ENCODE results near the gene HLA-A. TPM values are rescaled to one million over a fixed set of nuclear protein-coding genes. Genes with fewer than 3 reads are reported as not detected.

HLA-A gene
- 100 to 1,000 TPM; 327 to 617 (median 473) TPM for total RNA-seq

DNA sequence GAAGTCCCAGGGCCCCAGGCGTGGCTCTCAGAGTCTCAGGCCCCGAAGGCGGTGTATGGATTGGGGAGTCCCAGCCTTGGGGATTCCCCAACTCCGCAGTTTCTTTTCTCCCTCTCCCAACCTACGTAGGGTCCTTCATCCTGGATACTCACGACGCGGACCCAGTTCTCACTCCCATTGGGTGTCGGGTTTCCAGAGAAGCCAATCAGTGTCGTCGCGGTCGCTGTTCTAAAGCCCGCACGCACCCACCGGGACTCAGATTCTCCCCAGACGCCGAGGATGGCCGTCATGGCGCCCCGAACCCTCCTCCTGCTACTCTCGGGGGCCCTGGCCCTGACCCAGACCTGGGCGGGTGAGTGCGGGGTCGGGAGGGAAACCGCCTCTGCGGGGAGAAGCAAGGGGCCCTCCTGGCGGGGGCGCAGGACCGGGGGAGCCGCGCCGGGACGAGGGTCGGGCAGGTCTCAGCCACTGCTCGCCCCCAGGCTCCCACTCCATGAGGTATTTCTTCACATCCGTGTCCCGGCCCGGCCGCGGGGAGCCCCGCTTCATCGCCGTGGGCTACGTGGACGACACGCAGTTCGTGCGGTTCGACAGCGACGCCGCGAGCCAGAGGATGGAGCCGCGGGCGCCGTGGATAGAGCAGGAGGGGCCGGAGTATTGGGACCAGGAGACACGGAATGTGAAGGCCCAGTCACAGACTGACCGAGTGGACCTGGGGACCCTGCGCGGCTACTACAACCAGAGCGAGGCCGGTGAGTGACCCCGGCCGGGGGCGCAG is at the start of gene HLA-A:
HLA-A (plus strand) TSS at position 258 of the 778 bp plus-strand sequence; CDS start at position 280, 22 bp downstream.
- H3K27me3 ChIP-seq, result no peaks in the 10 kb centered on the region
- peak within 1 kb of the TSS; percentile 88 to 97 for H3K27ac ChIP-seq
- H3K4me3 ChIP-seq, result peak within 1 kb of the TSS; percentile 52 to 89 (median 59)
- intact Hi-C loops (cut with DNase I; ENCODE audit: low total_unique reads), result no loop called here
- no peaks in the 10 kb centered on the region for H3K4me1 ChIP-seq
- peak; percentile 94 to 97 for DNase-seq (ENCODE audit: low spot score in 2 of 2)
- H3K36me3 ChIP-seq, result no peaks in the 10 kb centered on the region
- no peaks in the 10 kb centered on the region for H3K9me3 ChIP-seq
- TF ChIP-seq POLR2A (IDR thresholded peaks at IDR 0.05), result peak; percentile 87
- TF ChIP-seq POLR2AphosphoS5 (IDR thresholded peaks at IDR 0.05), result peak; percentile 78 to 84 (median 79)
- TF ChIP-seq, protein P1, sequence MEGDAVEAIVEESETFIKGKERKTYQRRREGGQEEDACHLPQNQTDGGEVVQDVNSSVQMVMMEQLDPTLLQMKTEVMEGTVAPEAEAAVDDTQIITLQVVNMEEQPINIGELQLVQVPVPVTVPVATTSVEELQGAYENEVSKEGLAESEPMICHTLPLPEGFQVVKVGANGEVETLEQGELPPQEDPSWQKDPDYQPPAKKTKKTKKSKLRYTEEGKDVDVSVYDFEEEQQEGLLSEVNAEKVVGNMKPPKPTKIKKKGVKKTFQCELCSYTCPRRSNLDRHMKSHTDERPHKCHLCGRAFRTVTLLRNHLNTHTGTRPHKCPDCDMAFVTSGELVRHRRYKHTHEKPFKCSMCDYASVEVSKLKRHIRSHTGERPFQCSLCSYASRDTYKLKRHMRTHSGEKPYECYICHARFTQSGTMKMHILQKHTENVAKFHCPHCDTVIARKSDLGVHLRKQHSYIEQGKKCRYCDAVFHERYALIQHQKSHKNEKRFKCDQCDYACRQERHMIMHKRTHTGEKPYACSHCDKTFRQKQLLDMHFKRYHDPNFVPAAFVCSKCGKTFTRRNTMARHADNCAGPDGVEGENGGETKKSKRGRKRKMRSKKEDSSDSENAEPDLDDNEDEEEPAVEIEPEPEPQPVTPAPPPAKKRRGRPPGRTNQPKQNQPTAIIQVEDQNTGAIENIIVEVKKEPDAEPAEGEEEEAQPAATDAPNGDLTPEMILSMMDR (IDR thresholded peaks at IDR 0.05), result no peak

DNA sequence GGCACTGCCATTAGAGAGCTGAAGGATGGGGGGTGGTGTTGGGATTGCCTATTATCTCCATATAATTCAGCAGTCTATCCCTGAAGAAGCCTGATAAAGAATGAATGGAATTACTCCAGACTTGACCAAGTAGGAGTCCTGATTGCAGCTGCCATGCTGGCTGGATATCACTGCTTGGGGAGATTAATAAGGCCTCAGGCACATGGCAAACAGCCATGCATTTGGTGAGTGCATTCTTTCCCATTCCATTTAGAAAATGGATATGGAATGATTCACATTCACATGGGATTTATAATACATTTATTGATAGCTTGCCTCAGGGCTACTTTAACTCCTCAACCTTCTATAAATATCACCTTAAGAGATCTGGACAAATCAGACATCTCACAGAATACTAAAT is 49.6 kb upstream of the HLA-A start:
- TF ChIP-seq, protein P1 (IDR thresholded peaks at IDR 0.05), result no peak
- TF ChIP-seq POLR2A (IDR thresholded peaks at IDR 0.05) (no peak), POLR2AphosphoS5 (IDR thresholded peaks at IDR 0.05) (no peak)
- Histone ChIP-seq H3K4me3 (no peak overlapping the region), H3K36me3 (no peaks in the 10 kb centered on the region), H3K27ac (no peak overlapping the region), H3K27me3 (no peaks in the 10 kb centered on the region), H3K4me1 (no peaks in the 10 kb centered on the region), H3K9me3 (no peaks in the 10 kb centered on the region)
- DNase-seq (ENCODE audit: low spot score in 2 of 2), result no peak
- intact Hi-C loops (cut with DNase I; ENCODE audit: low total_unique reads), result no loop called here

GRCh38 chr6:29899281-29899680 is 43.1 kb upstream of the HLA-A start:
- Histone ChIP-seq H3K27me3 (no peaks in the 10 kb centered on the region), H3K9me3 (no peaks in the 10 kb centered on the region), H3K27ac (no peak overlapping the region), H3K4me1 (no peaks in the 10 kb centered on the region), H3K36me3 (no peaks in the 10 kb centered on the region), H3K4me3 (no peak overlapping the region)
- no peak for DNase-seq (ENCODE audit: low spot score in 2 of 2)
- no peak for TF ChIP-seq POLR2AphosphoS5 (IDR thresholded peaks at IDR 0.05)
- no peak for TF ChIP-seq POLR2A (IDR thresholded peaks at IDR 0.05)
- TF ChIP-seq, protein P1 (IDR thresholded peaks at IDR 0.05), result no peak
- intact Hi-C loops (cut with DNase I; ENCODE audit: low total_unique reads), result no loop called here

DNA sequence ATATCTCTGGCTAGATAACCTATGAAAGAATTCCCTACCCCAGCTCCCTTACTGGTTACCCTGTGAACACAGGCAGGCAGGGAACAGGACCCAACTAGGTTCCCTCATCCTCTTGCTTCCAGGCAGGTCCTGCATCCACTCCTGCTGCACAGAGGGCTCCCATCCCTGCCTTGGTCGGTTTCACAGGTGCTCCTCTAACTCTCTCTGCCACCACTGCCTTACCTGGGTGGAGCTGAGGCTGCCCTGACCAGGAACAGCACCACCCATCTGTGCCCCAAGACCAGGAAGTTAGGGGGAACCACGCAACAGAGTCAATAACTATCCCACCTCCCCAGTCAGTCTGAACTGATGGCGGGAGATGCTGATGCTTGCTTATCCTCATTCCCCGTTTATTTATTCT is 37.0 kb upstream of the HLA-A start:
- Histone ChIP-seq H3K4me3 (no peak overlapping the region), H3K4me1 (no peaks in the 10 kb centered on the region), H3K27me3 (no peaks in the 10 kb centered on the region), H3K27ac (no peak overlapping the region), H3K9me3 (no peaks in the 10 kb centered on the region), H3K36me3 (no peaks in the 10 kb centered on the region)
- no peak for DNase-seq (ENCODE audit: low spot score in 2 of 2)
- TF ChIP-seq POLR2A (IDR thresholded peaks at IDR 0.05) (no peak), POLR2AphosphoS5 (IDR thresholded peaks at IDR 0.05) (no peak)
- TF ChIP-seq, protein P1 (IDR thresholded peaks at IDR 0.05), result no peak
- intact Hi-C loops (cut with DNase I; ENCODE audit: low total_unique reads), result no loop called here

DNA sequence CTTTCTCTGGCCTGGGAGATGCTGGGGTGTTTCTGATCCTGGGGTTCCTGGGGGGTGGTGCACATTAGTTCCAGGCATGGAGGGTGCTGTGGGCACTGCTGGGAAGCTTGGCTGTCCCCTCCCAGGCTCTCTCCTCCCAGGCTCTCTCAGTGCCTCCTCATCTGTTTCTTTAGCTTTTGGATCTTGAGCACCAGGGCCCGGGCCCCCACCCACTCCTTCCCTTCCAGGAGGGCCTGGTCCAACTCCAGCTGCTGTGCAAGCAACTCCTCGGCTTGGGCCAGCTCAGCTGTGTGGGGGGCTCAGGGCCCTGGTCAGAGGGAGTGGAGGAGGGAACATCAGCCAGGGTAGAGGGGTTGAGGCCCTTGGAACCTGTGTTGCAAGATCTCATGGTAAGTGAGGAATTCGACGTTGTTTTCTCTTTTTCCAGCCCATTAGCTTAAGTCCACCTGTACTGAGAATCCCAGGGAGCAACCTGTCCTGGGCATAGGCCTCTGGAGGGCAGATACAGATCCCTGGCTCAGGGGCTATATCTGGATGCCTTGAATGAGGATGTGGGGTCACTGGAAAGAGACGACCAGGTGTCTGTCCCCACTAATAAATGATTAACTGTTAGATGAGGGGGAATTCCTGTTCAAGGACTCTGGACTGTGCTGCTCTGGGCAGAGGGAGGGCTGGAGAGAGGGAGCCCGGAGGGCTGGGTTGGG is 34.5 kb upstream of the HLA-A start:
- DNase-seq (ENCODE audit: low spot score in 2 of 2), result no peak
- no peak for TF ChIP-seq POLR2AphosphoS5 (IDR thresholded peaks at IDR 0.05)
- no peak for TF ChIP-seq POLR2A (IDR thresholded peaks at IDR 0.05)
- TF ChIP-seq, protein P1 (IDR thresholded peaks at IDR 0.05), result no peak
- H3K27me3 ChIP-seq, result no peaks in the 10 kb centered on the region
- intact Hi-C loops (cut with DNase I; ENCODE audit: low total_unique reads), result loop anchor here (2.0 kb wide), 1 partner anchor 25 kb away; no protein-coding TSS in a partner anchor
- H3K27ac ChIP-seq, result no peak overlapping the region
- H3K4me1 ChIP-seq, result no peaks in the 10 kb centered on the region
- no peak overlapping the region for H3K4me3 ChIP-seq
- no peaks in the 10 kb centered on the region for H3K36me3 ChIP-seq
- H3K9me3 ChIP-seq, result no peaks in the 10 kb centered on the region
